HepG2 (cell line): ENCODE results near the gene WWP2. TPM values are rescaled to one million over a fixed set of nuclear protein-coding genes. Genes with fewer than 3 reads are reported as not detected.

ENCODE experiments used
- ATAD3A ChIP-seq: sonication (generic); formaldehyde crosslinking; IDR thresholded peaks from 2 replicates; pipeline ENCODE4 v1.4.0; 2020; ENCODE audit warnings: missing genetic modification reagents
- ATF5 ChIP-seq: sonication (generic); formaldehyde crosslinking; IDR thresholded peaks from 2 replicates; pipeline ENCODE4 v1.4.0; 2020; ENCODE audit warnings: mild to moderate bottlenecking, low read depth, missing genetic modification reagents
- CENPT ChIP-seq: sonication (generic); formaldehyde crosslinking; IDR thresholded peaks from 2 replicates; pipeline ENCODE4 v1.8.0; 2022; ENCODE audit warnings: low read depth, mild to moderate bottlenecking, moderate library complexity, missing genetic modification reagents
- DR1 ChIP-seq: sonication (generic); formaldehyde crosslinking; IDR thresholded peaks from 2 replicates; pipeline ENCODE4 v1.8.0; 2021; ENCODE audit warnings: mild to moderate bottlenecking, missing genetic modification reagents, inconsistent platforms
- FOXM1 ChIP-seq: sonication (generic); formaldehyde crosslinking; IDR thresholded peaks from 2 replicates; pipeline ENCODE4 v1.5.0; 2020; ENCODE audit warnings: missing genetic modification reagents
- GPN1 ChIP-seq: sonication (generic); formaldehyde crosslinking; IDR thresholded peaks from 2 replicates; pipeline ENCODE4 v1.5.1; 2020; ENCODE audit warnings: missing genetic modification reagents, borderline replicate concordance
- HHEX ChIP-seq: IDR thresholded peaks from 2 replicates; pipeline ENCODE4 v1.6.1; 2016; ENCODE audit warnings: control low read depth
- HNRNPL ChIP-seq: fragments of 200-400 bp; formaldehyde crosslinking; IDR thresholded peaks from 2 replicates; pipeline ENCODE4 v1.6.1; 2017; ENCODE audit warnings: mild to moderate bottlenecking, low read depth, low read length
- KAT2B ChIP-seq: fragments of 150-350 bp; IDR thresholded peaks from 2 replicates; pipeline ENCODE4 v1.6.1; 2014; ENCODE audit warnings: low read depth, low read length, borderline replicate concordance
- MIXL1 ChIP-seq: IDR thresholded peaks from 2 replicates; pipeline ENCODE4 v1.6.1; 2016
- NCOR1 ChIP-seq: fragments of 200-600 bp; sonication (generic); IDR thresholded peaks from 2 replicates; pipeline ENCODE4 v1.7.0; 2017; ENCODE audit warnings: antibody characterized with exemption, low read length, borderline replicate concordance
- PBX3 ChIP-seq: sonication (generic); formaldehyde crosslinking; IDR thresholded peaks from 2 replicates; pipeline ENCODE4 v1.8.1; 2023; ENCODE audit warnings: missing genetic modification reagents, inconsistent platforms, borderline replicate concordance
- POLR2A ChIP-seq, 2 experiments: IDR thresholded peaks; 2 replicates each; pipeline ENCODE4 v1.6.1; 2011; ENCODE audit warnings: low read depth in 2 of 2, low read length in 2 of 2, mild to moderate bottlenecking in 1 of 2, moderate library complexity in 1 of 2; ENCODE audit not compliant: insufficient read depth in 1 of 2
- RXRB ChIP-seq: IDR thresholded peaks from 2 replicates; pipeline ENCODE4 v1.6.1; 2016; ENCODE audit warnings: borderline replicate concordance, missing genetic modification reagents, missing compliant biosample characterization
- STAT5B ChIP-seq: sonication (generic); formaldehyde crosslinking; IDR thresholded peaks from 2 replicates; pipeline ENCODE4 v1.4.0; 2020; ENCODE audit warnings: missing genetic modification reagents
- TFE3 ChIP-seq: IDR thresholded peaks from 2 replicates; pipeline ENCODE4 v1.6.1; 2016
- U2AF1 ChIP-seq: fragments of 200-400 bp; formaldehyde crosslinking; optimal IDR thresholded peaks from 2 replicates; pipeline ENCODE3; 2017; ENCODE audit warnings: mild to moderate bottlenecking, low read depth, low read length
- ZFAT ChIP-seq: sonication (generic); formaldehyde crosslinking; conservative IDR thresholded peaks from 2 replicates; pipeline ENCODE4 v1.8.1; 2023; ENCODE audit warnings: missing genetic modification reagents, inconsistent platforms
- ZFP36 ChIP-seq: fragments of 150-350 bp; IDR thresholded peaks from 2 replicates; pipeline ENCODE4 v1.6.1; 2018; ENCODE audit warnings: borderline replicate concordance, low read length, low read depth; ENCODE audit not compliant: partially characterized antibody
- ZFP41 ChIP-seq: sonication (generic); formaldehyde crosslinking; IDR thresholded peaks from 2 replicates; pipeline ENCODE4 v1.4.0; 2020; ENCODE audit warnings: mild to moderate bottlenecking, missing genetic modification reagents, borderline replicate concordance
- ZMYM2 ChIP-seq: sonication (generic); formaldehyde crosslinking; IDR thresholded peaks from 2 replicates; pipeline ENCODE4 v1.8.0; 2022; ENCODE audit warnings: mild to moderate bottlenecking, missing genetic modification reagents
- ZNF232 ChIP-seq: sonication (generic); formaldehyde crosslinking; IDR thresholded peaks from 2 replicates; pipeline ENCODE4 v1.4.0; 2020; ENCODE audit warnings: missing genetic modification reagents, borderline replicate concordance
- ZNF253 ChIP-seq: sonication (generic); formaldehyde crosslinking; IDR thresholded peaks from 2 replicates; pipeline ENCODE4 v1.8.0; 2022; ENCODE audit warnings: mild to moderate bottlenecking, missing genetic modification reagents, borderline replicate concordance
- ZNF564 ChIP-seq: sonication (generic); formaldehyde crosslinking; IDR thresholded peaks from 2 replicates; pipeline ENCODE4 v1.8.1; 2023; ENCODE audit warnings: mild to moderate bottlenecking, missing genetic modification reagents
- ZNF577 ChIP-seq: sonication (generic); formaldehyde crosslinking; IDR thresholded peaks from 2 replicates; pipeline ENCODE4 v1.4.0; 2020; ENCODE audit warnings: mild to moderate bottlenecking, low read depth, missing genetic modification reagents, borderline replicate concordance
- ZNF850 ChIP-seq: sonication (generic); formaldehyde crosslinking; conservative IDR thresholded peaks from 2 replicates; pipeline ENCODE4 v1.9.0; 2021; ENCODE audit warnings: mild to moderate bottlenecking, missing genetic modification reagents
- ZSCAN30 ChIP-seq: sonication (generic); formaldehyde crosslinking; IDR thresholded peaks from 2 replicates; pipeline ENCODE4 v1.5.0; 2020; ENCODE audit warnings: mild to moderate bottlenecking, missing genetic modification reagents
- polyA plus RNA-seq, 8 experiments: library from polyadenylated mRNA; depleted of rRNA in 3 of 8; stranded (reverse) in 7 of 8; unstranded in 1 of 8; fragments of >200 nt; fragmentation: Illumina TruSeq in 4 of 8; extraction: Trizol in 4 of 8; gene quantifications; 2 replicates each; pipeline versions ENCODE4 v1.2.1 to v1.2.3, GENCODE V29; 2011 to 2016; ENCODE audit warnings: low read depth in 4 of 8, missing spikeins in 1 of 8, mixed read lengths in 1 of 8; ENCODE audit not compliant: insufficient read depth in 1 of 8
- total RNA-seq, 5 experiments: library from RNA; depleted of rRNA; stranded (reverse); fragments of >200 nt; fragmentation: Illumina TruSeq; extraction: Trizol; gene quantifications; 2 replicates each; pipeline ENCODE4 v1.2.3, GENCODE V29; 2016; ENCODE audit warnings: low read depth in 1 of 5

WWP2 gene
- total and polyA plus RNA-seq, 2 of the 13 experiments (the other 11 are each of a cell fraction or from before 2014, with no cell fraction given) = 11.4 to 28.2 TPM

DNA sequence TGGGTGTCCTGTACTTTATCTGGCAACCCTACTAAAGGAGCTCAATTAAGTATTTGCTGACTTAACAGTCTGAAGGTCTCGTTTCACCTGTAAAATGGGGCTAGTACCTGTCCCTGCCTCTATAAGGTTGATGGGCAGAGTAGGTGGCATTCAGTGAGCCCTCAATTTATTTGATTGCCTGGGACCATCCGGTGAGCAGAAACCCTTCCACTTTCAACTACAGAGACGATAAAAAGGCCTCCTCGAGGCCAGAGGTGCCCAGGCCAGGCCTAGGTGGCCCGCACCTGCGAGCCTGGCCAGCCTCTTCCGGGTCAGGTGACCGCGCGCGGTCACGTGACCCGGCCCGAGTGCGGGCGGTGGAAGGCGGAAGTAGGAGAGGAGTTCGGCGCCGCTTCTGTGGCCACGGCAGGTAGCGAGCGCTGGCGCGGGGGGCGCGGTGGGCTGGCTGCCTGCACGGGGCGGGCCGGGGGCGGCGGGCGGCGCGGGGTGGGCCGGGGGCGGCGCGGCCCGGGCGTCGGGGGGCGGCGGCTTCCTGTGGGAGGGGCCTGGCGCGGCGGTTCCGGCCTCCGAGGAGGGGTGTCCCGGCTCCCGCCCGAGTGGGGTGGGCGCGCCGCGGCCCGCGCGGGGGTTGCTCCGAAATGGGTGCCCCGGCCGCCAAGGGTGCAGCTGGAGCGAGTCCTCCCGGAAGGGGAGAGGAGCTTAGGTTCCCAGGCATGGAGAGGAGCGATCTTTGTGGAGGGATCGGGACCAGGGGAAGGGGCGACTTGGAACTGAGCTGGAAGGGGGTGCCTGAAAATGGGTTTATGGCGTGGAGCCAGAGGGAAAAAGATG, at the start of gene WWP2 (continued):
- no peak for TF ChIP-seq U2AF1
- TF ChIP-seq NCOR1 = no peak
- TF ChIP-seq ZNF232 (CRISPR knock-in tag) = no peak; the same call in 1 of the 2 replicates
- TF ChIP-seq ZFAT (CRISPR knock-in tag) = no peak
- TF ChIP-seq HHEX (CRISPR knock-in tag) = no peak
- TF ChIP-seq POLR2A (IDR thresholded peaks at IDR 0.05; ENCODE audit: insufficient read depth in 1 of 2, low read depth in 2 of 2, low read length in 2 of 2) = peak; percentile 69 to 90
- 0 out of 2 replicates have a peak, but pooled peaks have one; percentile 12 for TF ChIP-seq MIXL1 (CRISPR knock-in tag)
- no peak for TF ChIP-seq ZNF577
- TF ChIP-seq KAT2B = no peak
- TF ChIP-seq PBX3 (CRISPR knock-in tag) = 0 out of 2 replicates have a peak, but pooled peaks have one; percentile 27
- TF ChIP-seq RXRB (CRISPR knock-in tag) = peak; percentile 67; the same call in 1 of the 2 replicates
- no peak for TF ChIP-seq ZMYM2 (CRISPR knock-in tag)
- TF ChIP-seq TFE3 (CRISPR knock-in tag) = peak; percentile 95
- TF ChIP-seq ATF5 (CRISPR knock-in tag) = no peak
- no peak for TF ChIP-seq ZFP36
- no peak for TF ChIP-seq CENPT (CRISPR knock-in tag)
- no peak for TF ChIP-seq ZFP41 (CRISPR knock-in tag)
- no peak for TF ChIP-seq FOXM1
- TF ChIP-seq ZNF850 (CRISPR knock-in tag) = no peak
- no peak for TF ChIP-seq ZNF253 (CRISPR knock-in tag)
- TF ChIP-seq STAT5B = peak; percentile 74; the same call in 1 of the 2 replicates
- no peak for TF ChIP-seq ZNF564 (CRISPR knock-in tag)
- no peak for TF ChIP-seq HNRNPL
- no peak for TF ChIP-seq ATAD3A (CRISPR knock-in tag)
- 0 out of 2 replicates have a peak, but pooled peaks have one; percentile 6 for TF ChIP-seq GPN1 (CRISPR knock-in tag)
- peak; percentile 63; the same call in 1 of the 2 replicates for TF ChIP-seq DR1
- no peak for TF ChIP-seq ZSCAN30 (CRISPR knock-in tag)
